HepG2 (cell line): ENCODE measurements around the gene IQSEC1. TPM values are rescaled to one million over a fixed set of nuclear protein-coding genes. Genes with fewer than 3 reads are reported as not detected.

Source experiments
- ATAC-seq: fragments of 200-7000 bp; cut with Tn5 transposase; 3 replicates; pipeline ENCODE4 v1.9.1; 2020; ENCODE audit warnings: mild to moderate bottlenecking, moderate library complexity
- BruUV-seq: library from RNA; stranded (reverse); fragments of 400-500 nt; replicated peaks from 2 replicates; lab custom pipeline; 2021; lab: Mats Ljungman, UMichigan
- CTCF ChIA-PET: fragments of 300-600 bp; formaldehyde crosslinking; extraction: SDS; loops from one replicate; lab custom pipeline; 2021; ENCODE audit warnings: low total read pairs, inconsistent platforms, low intra/inter-chr PET ratio; lab: Yijun Ruan, JAX
- POLR2A ChIA-PET: fragments of 350-600 bp; sonication (Branson Sonifier 250); formaldehyde crosslinking; loops from one replicate; lab custom pipeline; 2020; ENCODE audit warnings: antibody characterized with exemption, inconsistent platforms; lab: Yijun Ruan, JAX
- DNase-seq: peaks from one replicate; pipeline ENCODE4 v3.0.0-alpha.2; 2015; ENCODE audit warnings: low spot score
- FAIRE-seq: peaks from 3 replicates; lab custom pipeline; 2011; peaks lifted over from hg19 to GRCh38; lab: Jason Lieb, UNC
- H2AFZ ChIP-seq: one replicate; pipeline ENCODE4 v1.6.1; 2011; ENCODE audit warnings: low read length, inconsistent platforms
- H3K27ac ChIP-seq: fragments of 300-600 bp; 3 replicates; pipeline ENCODE4 v1.8.0; 2011; ENCODE audit warnings: mixed run types, mild to moderate bottlenecking, mixed read lengths, low read length, inconsistent platforms; ENCODE audit not compliant: insufficient read depth; ENCODE audit errors: extremely low read length
- H3K27me3 ChIP-seq, 2 experiments: fragments of 200-600 bp in 1 of 2; 2 replicates in 1 of 2; 3 replicates in 1 of 2; pipeline versions ENCODE4 v1.6.0 to v1.8.0; 2011; ENCODE audit warnings: low read length in 2 of 2, mild to moderate bottlenecking in 2 of 2, moderate library complexity in 2 of 2, inconsistent platforms in 1 of 2; ENCODE audit not compliant: insufficient read depth in 2 of 2, control insufficient read depth in 1 of 2
- H3K36me3 ChIP-seq, 2 experiments: fragments of 200-600 bp in 1 of 2; replicated peaks in 1 of 2; 2 replicates in 1 of 2; 3 replicates in 1 of 2; pipeline versions ENCODE4 v1.5.1 to v1.8.0; 2011; ENCODE audit warnings: low read length in 2 of 2, inconsistent platforms in 1 of 2; ENCODE audit not compliant: insufficient read depth in 2 of 2, control insufficient read depth in 1 of 2
- H3K4me1 ChIP-seq: 2 replicates; pipeline ENCODE4 v1.5.1; 2012; ENCODE audit warnings: low read length, inconsistent platforms; ENCODE audit not compliant: insufficient read depth
- H3K4me2 ChIP-seq: 2 replicates; pipeline ENCODE4 v1.6.0; 2011; ENCODE audit warnings: low read depth, low read length, inconsistent platforms
- H3K4me3 ChIP-seq, 3 experiments: fragments of 200-600 bp in 1 of 3; sonication (generic), shearing (Covaris generic) in 1 of 3; replicated peaks in 1 of 3; 2 replicates each; pipeline ENCODE4 v1.5.1; 2011 to 2016; ENCODE audit warnings: low read length in 3 of 3, inconsistent platforms in 2 of 3, low read depth in 2 of 3, mild to moderate bottlenecking in 2 of 3, control low read depth in 1 of 3, mixed read lengths in 1 of 3; ENCODE audit not compliant: insufficient read depth in 1 of 3
- H3K79me2 ChIP-seq: one replicate; pipeline ENCODE4 v1.6.1; 2011; ENCODE audit warnings: low read length, inconsistent platforms; ENCODE audit not compliant: insufficient read depth
- H3K9ac ChIP-seq: 2 replicates; pipeline ENCODE4 v1.6.0; 2011; ENCODE audit warnings: mild to moderate bottlenecking, low read depth, low read length, inconsistent platforms; ENCODE audit not compliant: insufficient read depth
- H3K9me3 ChIP-seq: 2 replicates; pipeline ENCODE4 v1.5.1; 2012; ENCODE audit warnings: mild to moderate bottlenecking, low read length
- H4K20me1 ChIP-seq: 2 replicates; pipeline ENCODE4 v1.6.0; 2011; ENCODE audit warnings: inconsistent platforms, mild to moderate bottlenecking, low read length, moderate library complexity; ENCODE audit not compliant: insufficient read depth
- CAMTA2 ChIP-seq: sonication (generic); formaldehyde crosslinking; IDR thresholded peaks from 2 replicates; pipeline ENCODE4 v1.4.0; 2020; ENCODE audit warnings: mild to moderate bottlenecking, missing genetic modification reagents, borderline replicate concordance
- HNRNPK ChIP-seq: fragments of 200-400 bp; formaldehyde crosslinking; IDR thresholded peaks from 2 replicates; pipeline ENCODE4 v1.6.1; 2018; ENCODE audit warnings: low read length, low read depth, moderate library complexity, mild to moderate bottlenecking; ENCODE audit not compliant: poor library complexity, severe bottlenecking
- MED1 ChIP-seq: sonication (generic); formaldehyde crosslinking; IDR thresholded peaks from 2 replicates; pipeline ENCODE4 v1.4.0; 2020; ENCODE audit warnings: missing genetic modification reagents
- SALL2 ChIP-seq: sonication (generic); formaldehyde crosslinking; IDR thresholded peaks from 2 replicates; pipeline ENCODE4 v1.8.1; 2023; ENCODE audit warnings: mild to moderate bottlenecking, missing genetic modification reagents, inconsistent platforms
- TERF1 ChIP-seq: sonication (generic); formaldehyde crosslinking; IDR thresholded peaks from 2 replicates; pipeline ENCODE4 v1.8.0; 2022; ENCODE audit warnings: mild to moderate bottlenecking, missing genetic modification reagents, moderate library complexity
- YEATS4 ChIP-seq: sonication (generic); formaldehyde crosslinking; IDR thresholded peaks from 2 replicates; pipeline ENCODE4 v1.4.0; 2020; ENCODE audit warnings: missing genetic modification reagents, borderline replicate concordance
- ZBTB7A ChIP-seq: sonication (generic); formaldehyde crosslinking; IDR thresholded peaks from 2 replicates; pipeline ENCODE4 v1.8.0; 2022; ENCODE audit warnings: mild to moderate bottlenecking, missing genetic modification reagents
- ZHX1 ChIP-seq: sonication (generic); formaldehyde crosslinking; IDR thresholded peaks from 2 replicates; pipeline ENCODE4 v1.8.1; 2022; ENCODE audit warnings: low read depth, mild to moderate bottlenecking, missing genetic modification reagents
- ZMYM2 ChIP-seq: sonication (generic); formaldehyde crosslinking; IDR thresholded peaks from 2 replicates; pipeline ENCODE4 v1.8.0; 2022; ENCODE audit warnings: mild to moderate bottlenecking, missing genetic modification reagents
- ZNF264 ChIP-seq: sonication (generic); formaldehyde crosslinking; IDR thresholded peaks from 2 replicates; pipeline ENCODE4 v1.4.0; 2020; ENCODE audit warnings: missing genetic modification reagents
- WGBS: methylation state at CpG from one replicate; pipeline ENCODE4 v1.1.6; 2017; ENCODE audit warnings: low lambda C conversion rate; 5-methylcytosine and 5-hydroxymethylcytosine counted together
- in situ Hi-C: cut with HindIII; loops from 2 replicates; pipeline ENCODE4 v1.10.0; 2017; ENCODE audit warnings: low pct_unique_long_range_greater_than_20kb; ENCODE audit not compliant: extremely low pct_ligation_motif_present
- intact Hi-C: fragments of 100-400 bp; cut with micrococcal nuclease; formaldehyde crosslinking; loops from one replicate; pipeline ENCODE4 v1.10.0; 2022; ENCODE audit not compliant: unreplicated experiment
- polyA plus RNA-seq, 8 experiments: library from polyadenylated mRNA; depleted of rRNA in 3 of 8; stranded (reverse) in 7 of 8; unstranded in 1 of 8; fragments of >200 nt; fragmentation: Illumina TruSeq in 4 of 8; extraction: Trizol in 4 of 8; gene quantifications; 2 replicates each; pipeline versions ENCODE4 v1.2.1 to v1.2.3, GENCODE V29; 2011 to 2016; ENCODE audit warnings: low read depth in 4 of 8, missing spikeins in 1 of 8, mixed read lengths in 1 of 8; ENCODE audit not compliant: insufficient read depth in 1 of 8
- total RNA-seq, 5 experiments: library from RNA; depleted of rRNA; stranded (reverse); fragments of >200 nt; fragmentation: Illumina TruSeq; extraction: Trizol; gene quantifications; 2 replicates each; pipeline ENCODE4 v1.2.3, GENCODE V29; 2016; ENCODE audit warnings: low read depth in 1 of 5

The IQSEC1 gene
- total and polyA plus RNA-seq, 2 of the 13 experiments (the other 11 are each of a cell fraction or from before 2014, with no cell fraction given) = 17.4 to 20.2 TPM

- Histone ChIP-seq H3K4me3 (peak overlapping the region; percentile 72 to 86 (median 81)), H3K79me2 (no peaks in the 10 kb centered on the region), H4K20me1 (peaks cover 13% of the 10 kb centered on the region; the same call in 1 of the 2 replicates), H3K9ac (peak overlapping the region; percentile 52)
- FAIRE-seq (no peak), DNase-seq (no peak)
- in situ Hi-C loops (no loop called here), intact Hi-C loops (no loop called here)
- CTCF ChIA-PET = interaction anchor here (1.9 kb wide), 1 partner anchor 10 kb away, joined by 7 read pairs; no protein-coding TSS in a partner anchor
- TF ChIP-seq ZHX1 (CRISPR knock-in tag) = 0 out of 2 replicates have a peak, but pooled peaks have one; percentile 6
- TF ChIP-seq HNRNPK = peak; percentile 1
- TF ChIP-seq TERF1 = 0 out of 2 replicates have a peak, but pooled peaks have one; percentile 13
- TF ChIP-seq ZMYM2 (CRISPR knock-in tag) = no peak
- TF ChIP-seq SALL2 (CRISPR knock-in tag) = 0 out of 2 replicates have a peak, but pooled peaks have one; percentile 9
- TF ChIP-seq MED1 (CRISPR knock-in tag) = 0 out of 2 replicates have a peak, but pooled peaks have one; percentile 17
- TF ChIP-seq YEATS4 (CRISPR knock-in tag) = peak; percentile 8; the same call in 1 of the 2 replicates
- TF ChIP-seq CAMTA2 (CRISPR knock-in tag) = no peak
- TF ChIP-seq ZBTB7A (CRISPR knock-in tag) = peak; percentile 56; the same call in 1 of the 2 replicates
- no peak for TF ChIP-seq ZNF264
- TF ChIP-seq, all 625 proteins: peak for 7
- Histone ChIP-seq H3K4me1 (peaks cover 52% of the 10 kb centered on the region), H3K36me3 (no peaks in the 10 kb centered on the region), H3K4me2 (peak overlapping the region; percentile 80), H3K9me3 (no peaks in the 10 kb centered on the region), H2AFZ (no peak overlapping the region), H3K27me3 (no peaks in the 10 kb centered on the region), H3K27ac (peak overlapping the region; percentile 42)
- no CpG with 5 or more reads among the region's 25 CpGs for WGBS
- ATAC-seq = peak; percentile 27
- no TSS peak for BruUV-seq
- POLR2A ChIA-PET = interaction anchor here (1.4 to 3.3 kb wide), 3 partner anchors 26 to 153 kb away, joined by 5 to 29 read pairs (median 15); partner anchors contain the start of gene RPL32
These were observed 78.9 kb downstream of the IQSEC1 start for GRCh38 chr3:12994357-12994606.
